B cell (primary cell): ENCODE measurements around the gene SUPT7L.

Experiments used
- CTCF ChIP-seq: fragments of 200-600 bp; IDR thresholded peaks from one replicate; pipeline ENCODE4 v1.8.0; 2022; ENCODE audit warnings: antibody characterized with exemption, mild to moderate bottlenecking
- EZH2 ChIP-seq: IDR thresholded peaks from 2 replicates; pipeline ENCODE4 v1.6.1; 2012; ENCODE audit warnings: borderline replicate concordance, low read depth, mild to moderate bottlenecking, moderate library complexity, low read length; ENCODE audit not compliant: insufficient read depth, poor library complexity, severe bottlenecking

GRCh38 chr2:27667446-27667845, 4.0 kb upstream of the SUPT7L start:
- no peak for TF ChIP-seq EZH2
- no peak for TF ChIP-seq CTCF
